GM18526 (cell line): Measurements from ENCODE around the gene TMEM183A.

ENCODE experiments used
- POLR2A ChIP-seq: IDR thresholded peaks from 3 replicates; pipeline ENCODE4 v1.6.1; 2011; ENCODE audit not compliant: insufficient read length; ENCODE audit errors: extremely low read depth

Gene TMEM183A

DNA sequence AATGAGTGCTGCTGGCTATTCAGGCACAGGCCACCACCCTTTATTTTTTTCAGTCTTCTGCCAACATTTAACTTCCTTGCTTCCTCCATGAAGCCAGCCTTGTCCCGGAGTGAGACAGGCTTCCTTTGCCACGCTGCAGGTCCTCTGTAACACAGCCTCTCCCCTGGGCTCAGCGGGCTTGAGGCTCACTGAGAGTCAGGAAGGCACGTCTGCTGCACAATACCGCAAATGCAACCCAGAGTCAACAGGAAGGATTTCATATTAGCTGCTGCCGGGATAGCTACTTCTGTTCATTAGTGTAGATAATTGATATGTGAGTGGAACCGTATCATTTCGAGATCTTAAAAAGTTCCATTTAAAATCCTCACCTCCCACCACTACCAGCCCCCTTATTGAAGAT lies 56.1 kb downstream of the TMEM183A start:
- no peak for TF ChIP-seq POLR2A

DNA sequence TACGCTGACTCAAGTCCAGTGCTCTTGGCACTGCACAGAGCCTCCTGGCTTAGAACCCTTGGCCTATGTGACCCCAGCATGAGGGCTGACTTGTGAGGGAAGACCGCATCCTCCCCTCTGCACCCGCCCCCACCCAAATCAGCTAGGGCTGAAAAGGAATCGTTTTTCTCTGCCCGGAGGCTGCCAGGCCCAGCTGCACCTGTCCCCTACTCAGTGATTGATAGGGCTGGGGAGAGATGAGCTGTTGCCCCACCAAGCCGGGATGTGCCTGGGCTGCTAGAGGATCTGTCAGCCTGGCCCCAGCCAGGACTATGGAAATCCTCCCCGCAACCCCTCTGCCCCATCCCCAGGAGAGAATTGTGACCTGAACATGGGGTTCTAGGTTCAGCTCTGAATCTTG lies 58.0 kb downstream of the TMEM183A start:
- no peak for TF ChIP-seq POLR2A

DNA sequence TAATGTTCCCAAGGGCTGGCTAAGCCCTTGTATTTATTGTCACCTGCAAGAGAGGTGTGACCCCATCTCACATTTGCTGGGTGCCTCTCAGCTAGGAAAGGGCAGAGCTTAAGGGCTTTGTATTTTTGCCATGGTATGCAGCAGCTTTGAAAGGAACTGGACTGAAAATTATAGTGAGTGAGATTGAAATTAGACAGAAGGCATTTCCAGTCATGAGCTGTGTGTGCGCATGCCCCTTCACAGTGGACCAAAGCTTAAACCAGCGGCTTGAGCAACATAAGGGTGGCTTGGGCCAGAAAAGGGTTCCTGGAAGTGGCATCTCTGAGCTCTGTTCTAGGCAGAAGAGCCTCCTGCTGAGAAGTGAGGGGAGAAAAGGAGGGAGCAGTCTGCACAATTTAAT lies 58.8 kb downstream of the TMEM183A start:
- TF ChIP-seq POLR2A: no peak

GRCh38 chr1:203066965-203067364 lies 59.8 kb downstream of the TMEM183A start:
- TF ChIP-seq POLR2A: no peak

DNA sequence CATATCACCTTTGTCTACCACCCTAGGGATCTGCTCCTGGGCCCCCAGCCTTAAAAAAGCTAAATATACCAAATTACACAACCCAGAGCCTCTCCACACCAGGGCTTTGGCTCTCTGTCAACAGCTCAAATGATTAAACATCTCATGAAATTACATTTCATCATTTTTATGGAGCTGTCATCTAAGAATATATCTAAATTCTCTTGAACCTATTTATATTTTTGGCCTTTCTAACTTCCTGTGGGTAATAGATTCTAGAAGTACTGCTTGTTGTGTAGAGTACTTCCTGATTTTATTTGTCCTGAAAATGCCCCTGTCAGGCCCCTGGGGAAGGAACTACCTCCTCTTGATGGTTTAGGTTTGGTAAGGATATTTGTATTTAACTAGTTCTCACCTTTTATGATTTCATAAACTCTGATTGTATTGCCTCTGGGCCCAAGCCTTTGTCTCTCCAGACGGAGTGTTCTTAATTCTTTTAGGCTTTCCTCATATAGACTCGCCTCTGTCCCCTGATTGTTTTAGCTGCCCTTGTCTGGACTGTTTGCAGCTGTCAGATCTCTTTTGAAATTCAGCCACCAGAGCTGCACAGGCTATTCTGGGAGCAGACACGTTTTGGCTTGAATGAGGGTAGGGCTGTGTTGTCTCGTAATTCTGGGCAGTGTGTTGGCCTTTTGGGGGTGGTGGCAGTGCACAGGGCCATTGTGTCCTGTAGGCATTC lies 62.0 kb downstream of the TMEM183A start:
- TF ChIP-seq POLR2A: no peak

DNA sequence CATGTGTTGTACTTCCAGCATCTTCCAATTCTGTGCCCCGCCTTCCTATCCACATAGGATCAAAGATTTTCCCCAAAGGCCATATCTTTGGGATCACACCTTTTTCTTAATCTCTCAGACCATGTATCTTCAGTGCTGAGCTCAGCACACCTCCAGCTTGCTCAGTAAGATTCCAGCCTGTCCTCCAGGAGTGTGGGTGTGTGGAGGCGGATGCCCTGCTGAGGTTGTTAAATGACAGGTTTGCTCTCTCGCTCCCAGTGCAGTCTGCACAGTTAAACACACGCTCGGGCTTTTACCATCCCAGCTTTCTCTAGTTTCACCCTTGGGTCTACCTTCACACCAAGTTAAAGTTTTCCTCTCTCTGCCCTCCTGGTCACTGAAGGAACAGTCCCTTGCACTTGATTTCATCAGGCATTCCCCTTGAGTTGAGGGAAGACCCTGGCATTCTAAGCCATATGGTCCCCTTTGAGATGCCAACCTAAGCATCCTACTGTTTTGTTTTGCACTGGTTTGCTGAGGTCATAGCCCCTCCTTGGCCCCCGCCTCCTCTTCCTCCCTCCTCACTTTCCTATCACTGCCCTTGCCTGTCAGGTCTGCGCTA lies 64.9 kb downstream of the TMEM183A start:
- TF ChIP-seq POLR2A: no peak

GRCh38 chr1:203072911-203073310 lies 65.7 kb downstream of the TMEM183A start:
- TF ChIP-seq POLR2A: no peak

GRCh38 chr1:203073469-203073868 lies 66.3 kb downstream of the TMEM183A start:
- no peak for TF ChIP-seq POLR2A
